Astrocyte (in vitro differentiated cells and primary cell): Measurements from ENCODE around the gene APPBP2. TPM values are rescaled to one million over a fixed set of nuclear protein-coding genes. Genes with fewer than 3 reads are reported as not detected.

Experiments
- DNase-seq: peaks from one replicate; pipeline ENCODE4 v3.0.0-alpha.2; 2010; ENCODE audit warnings: low read depth
- FAIRE-seq: peaks from 2 replicates; lab custom pipeline; 2011; peaks lifted over from hg19 to GRCh38; lab: Jason Lieb, UNC
- H2AFZ ChIP-seq: 2 replicates; pipeline ENCODE4 v1.6.0; 2012; ENCODE audit warnings: low read depth, low read length, inconsistent platforms
- H3K27ac ChIP-seq: 2 replicates; pipeline ENCODE4 v1.5.1; 2011; ENCODE audit warnings: low read depth, low read length, inconsistent platforms
- H3K27me3 ChIP-seq: 2 replicates; pipeline ENCODE4 v1.6.0; 2011; ENCODE audit warnings: low read length, inconsistent platforms; ENCODE audit not compliant: insufficient read depth
- H3K36me3 ChIP-seq: 2 replicates; pipeline ENCODE4 v1.5.1; 2011; ENCODE audit warnings: low read length, inconsistent platforms; ENCODE audit not compliant: insufficient read depth
- H3K4me1 ChIP-seq: 2 replicates; pipeline ENCODE4 v1.5.1; 2011; ENCODE audit warnings: low read length, inconsistent platforms; ENCODE audit not compliant: insufficient read depth
- H3K4me2 ChIP-seq: 2 replicates; pipeline ENCODE4 v1.6.0; 2012; ENCODE audit warnings: low read length, inconsistent platforms
- H3K4me3 ChIP-seq: 2 replicates; pipeline ENCODE4 v1.5.1; 2011; ENCODE audit warnings: low read depth, mild to moderate bottlenecking, low read length, inconsistent platforms; ENCODE audit not compliant: insufficient read depth
- H3K79me2 ChIP-seq: 2 replicates; pipeline ENCODE4 v1.6.0; 2012; ENCODE audit warnings: mild to moderate bottlenecking, low read length, inconsistent platforms; ENCODE audit not compliant: insufficient read depth
- H3K9ac ChIP-seq: 2 replicates; pipeline ENCODE4 v1.6.0; 2012; ENCODE audit warnings: mild to moderate bottlenecking, low read length, inconsistent platforms
- H3K9me3 ChIP-seq: 2 replicates; pipeline ENCODE4 v1.5.1; 2012; ENCODE audit warnings: low read depth, mild to moderate bottlenecking, low read length, inconsistent platforms; ENCODE audit not compliant: insufficient read depth
- H4K20me1 ChIP-seq: 2 replicates; pipeline ENCODE4 v1.6.0; 2012; ENCODE audit warnings: low read length, inconsistent platforms; ENCODE audit not compliant: insufficient read depth
- H3K27ac Mint-ChIP-seq: one replicate; pipeline ENCODE4 v1.8.0; 2021; ENCODE audit warnings: mild to moderate bottlenecking, mixed read lengths; ENCODE audit not compliant: unreplicated experiment
- H3K27me3 Mint-ChIP-seq: one replicate; pipeline ENCODE4 v1.8.0; 2021; ENCODE audit warnings: low read depth, mixed read lengths; ENCODE audit not compliant: unreplicated experiment
- H3K36me3 Mint-ChIP-seq: one replicate; pipeline ENCODE4 v1.8.0; 2021; ENCODE audit warnings: low read depth, mixed read lengths; ENCODE audit not compliant: unreplicated experiment
- H3K4me1 Mint-ChIP-seq: one replicate; pipeline ENCODE4 v1.8.0; 2021; ENCODE audit warnings: low read depth, mixed read lengths; ENCODE audit not compliant: unreplicated experiment
- H3K4me3 Mint-ChIP-seq: one replicate; pipeline ENCODE4 v1.8.0; 2021; ENCODE audit warnings: mild to moderate bottlenecking, moderate library complexity, mixed read lengths; ENCODE audit not compliant: unreplicated experiment
- H3K9me3 Mint-ChIP-seq: one replicate; pipeline ENCODE4 v1.8.0; 2021; ENCODE audit warnings: mild to moderate bottlenecking, mixed read lengths; ENCODE audit not compliant: unreplicated experiment
- CTCF ChIP-seq: IDR thresholded peaks from 2 replicates; pipeline ENCODE4 v1.5.1; 2011; ENCODE audit warnings: low read depth, mild to moderate bottlenecking, inconsistent platforms, low read length, moderate library complexity; ENCODE audit not compliant: insufficient read depth
- EZH2 ChIP-seq: IDR thresholded peaks from 2 replicates; pipeline ENCODE4 v1.6.1; 2012; ENCODE audit warnings: mild to moderate bottlenecking, low read length, inconsistent platforms; ENCODE audit not compliant: insufficient read depth
- total RNA-seq: library from RNA; stranded (reverse); gene quantifications from 2 replicates; pipeline ENCODE4 v1.2.1, GENCODE V29; 2021

Gene APPBP2
- total RNA-seq, 1 donor from 2014 or later: 53.3 TPM

- H3K9ac ChIP-seq: no peak overlapping the region
- H3K4me3 Mint-ChIP-seq: peak overlapping the region; percentile 27
- H3K27me3 Mint-ChIP-seq: no peaks in the 10 kb centered on the region
- H3K27me3 ChIP-seq: no peaks in the 10 kb centered on the region
- no peak for TF ChIP-seq CTCF
- no peak for TF ChIP-seq EZH2
- no peaks in the 10 kb centered on the region for H3K36me3 ChIP-seq
- H3K79me2 ChIP-seq: peaks cover 24% of the 10 kb centered on the region
- no peak overlapping the region for H3K27ac ChIP-seq
- DNase-seq (no peak), FAIRE-seq (no peak)
- H3K4me1 ChIP-seq: peaks cover 11% of the 10 kb centered on the region
- H2AFZ ChIP-seq: no peak overlapping the region
- no peak overlapping the region for H3K4me3 ChIP-seq
- no peaks in the 10 kb centered on the region for H3K36me3 Mint-ChIP-seq
- peaks cover 10% of the 10 kb centered on the region for H3K4me1 Mint-ChIP-seq
- no peak overlapping the region for H3K4me2 ChIP-seq
- H4K20me1 ChIP-seq: peaks cover 15% of the 10 kb centered on the region
- no peak overlapping the region for H3K27ac Mint-ChIP-seq
- no peaks in the 10 kb centered on the region for H3K9me3 ChIP-seq
- no peaks in the 10 kb centered on the region for H3K9me3 Mint-ChIP-seq
These were observed 132.0 kb downstream of the APPBP2 start for GRCh38 chr17:60393840-60394723.

Other genes with a start within 250 kb of the APPBP2 start
- 36.8 and 40.2 TPM in 2 replicates for gene USP32, start 134.1 kb downstream of the APPBP2 start, total RNA-seq
- not detected in 2 replicates for gene CHCT1, start 103.8 kb downstream of the APPBP2 start, total RNA-seq
- gene PPM1D, start 74.0 kb upstream of the APPBP2 start, total RNA-seq: 24.1 and 28.7 TPM in 2 replicates
- 14.5 and 19.5 TPM in 2 replicates for gene BCAS3, start 151.6 kb upstream of the APPBP2 start, total RNA-seq